HG02852 (cell line): ENCODE data around the gene LMAN1.

Source experiments
- ATAC-seq: cut with Tn5 transposase; IDR thresholded peaks from one replicate; pipeline ENCODE4 v1.9.1; 2021; ENCODE audit warnings: mild to moderate bottlenecking, moderate library complexity; ENCODE audit not compliant: unreplicated experiment

LMAN1 gene

DNA sequence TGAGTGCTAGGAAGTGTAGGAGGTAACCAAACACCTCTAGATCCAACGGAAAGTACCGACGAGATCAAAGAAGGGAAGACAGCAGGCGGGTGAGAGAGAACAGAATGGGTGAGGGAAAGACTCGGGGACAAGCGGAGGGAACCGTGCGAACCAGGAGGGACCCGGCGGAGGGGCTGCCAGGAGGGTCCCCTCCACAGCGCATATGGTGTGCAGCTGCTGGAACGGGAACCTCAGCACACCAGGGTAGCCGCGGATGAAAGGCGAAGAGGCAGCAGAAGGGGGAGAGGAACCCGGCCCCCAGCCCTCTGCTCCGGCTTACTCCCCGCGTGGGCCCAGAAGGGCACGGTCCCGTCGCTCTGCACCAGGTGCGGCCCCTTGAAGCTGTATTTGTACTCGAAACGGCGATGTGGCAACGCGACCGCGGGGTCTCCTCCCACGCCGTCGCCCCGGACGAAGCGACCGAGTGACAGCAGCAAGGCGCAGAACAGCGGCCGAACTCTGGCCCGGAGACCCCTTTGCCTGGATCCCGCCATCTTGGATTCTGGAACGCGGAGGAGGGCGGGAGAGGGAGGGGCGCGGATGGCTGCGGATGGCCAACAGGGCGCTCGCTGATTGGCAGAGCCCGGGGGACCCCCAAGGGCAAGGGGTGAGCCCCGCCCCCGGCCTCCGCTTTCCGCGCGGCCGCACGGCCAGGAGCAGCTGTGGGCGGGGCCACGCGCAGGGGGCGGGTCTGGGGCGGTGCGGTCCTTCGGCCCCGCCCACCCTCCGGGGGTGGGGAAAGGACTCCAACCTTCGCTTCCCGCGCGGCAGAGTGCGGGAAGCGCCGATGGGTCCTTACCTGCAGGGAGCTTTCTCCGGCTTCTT lies at the start of gene LMAN1:
TSS of gene LMAN1 (minus strand) at position 554 of the 864 bp plus-strand sequence. CDS start at position 533, 21 bp downstream.
- ATAC-seq, result peak; percentile 90

DNA sequence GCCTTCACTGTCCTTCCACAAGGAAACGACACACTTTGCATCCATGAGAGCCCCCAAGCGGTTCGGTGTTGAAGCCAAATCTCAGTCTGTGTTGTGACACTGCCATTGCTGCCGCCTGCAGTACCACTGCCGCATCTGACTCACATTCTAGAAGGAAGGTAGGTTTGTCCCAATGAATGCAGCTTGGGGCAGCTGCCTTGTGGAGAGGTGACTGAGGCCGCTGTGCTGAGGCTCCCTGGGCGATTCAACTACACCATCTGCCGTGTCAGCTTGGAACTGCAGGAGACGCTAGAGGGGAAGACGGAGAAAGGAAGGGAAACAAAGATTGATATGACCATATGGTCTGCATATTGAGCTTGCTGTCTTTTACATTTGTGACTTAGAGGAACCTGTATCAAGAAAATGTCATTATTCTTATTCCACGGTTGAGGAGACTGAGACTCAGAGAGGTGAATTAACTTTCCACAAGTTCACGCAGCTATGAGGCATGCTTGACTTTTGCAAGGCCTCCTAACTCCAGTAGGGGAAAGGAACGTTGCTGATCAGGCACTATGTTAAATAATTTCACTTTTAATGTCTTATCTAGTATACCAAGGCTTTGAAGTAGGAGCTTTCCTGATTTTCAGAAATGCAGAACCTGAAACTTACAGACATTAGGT lies 43.5 kb upstream of the LMAN1 start:
- peak; percentile 87 for ATAC-seq

DNA sequence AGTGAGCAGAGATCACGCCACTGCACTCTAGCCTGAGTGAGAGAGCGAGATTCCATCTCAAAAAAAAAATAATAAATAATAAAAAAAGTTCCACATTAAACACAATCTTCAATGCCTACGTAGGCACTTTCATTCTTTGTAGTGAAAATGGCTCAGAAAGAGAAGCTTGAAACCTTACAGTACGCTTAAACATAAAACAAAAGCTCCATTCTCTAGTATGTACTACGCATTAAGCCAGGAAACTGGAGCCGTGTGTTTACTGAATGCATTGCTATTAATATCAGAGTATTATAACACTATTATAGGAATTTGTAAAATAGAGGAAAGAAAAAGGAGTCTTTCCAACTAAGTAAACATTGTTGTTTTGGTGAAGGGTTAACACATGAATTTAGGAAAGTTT lies 41.3 kb upstream of the LMAN1 start:
- ATAC-seq, result no peak

DNA sequence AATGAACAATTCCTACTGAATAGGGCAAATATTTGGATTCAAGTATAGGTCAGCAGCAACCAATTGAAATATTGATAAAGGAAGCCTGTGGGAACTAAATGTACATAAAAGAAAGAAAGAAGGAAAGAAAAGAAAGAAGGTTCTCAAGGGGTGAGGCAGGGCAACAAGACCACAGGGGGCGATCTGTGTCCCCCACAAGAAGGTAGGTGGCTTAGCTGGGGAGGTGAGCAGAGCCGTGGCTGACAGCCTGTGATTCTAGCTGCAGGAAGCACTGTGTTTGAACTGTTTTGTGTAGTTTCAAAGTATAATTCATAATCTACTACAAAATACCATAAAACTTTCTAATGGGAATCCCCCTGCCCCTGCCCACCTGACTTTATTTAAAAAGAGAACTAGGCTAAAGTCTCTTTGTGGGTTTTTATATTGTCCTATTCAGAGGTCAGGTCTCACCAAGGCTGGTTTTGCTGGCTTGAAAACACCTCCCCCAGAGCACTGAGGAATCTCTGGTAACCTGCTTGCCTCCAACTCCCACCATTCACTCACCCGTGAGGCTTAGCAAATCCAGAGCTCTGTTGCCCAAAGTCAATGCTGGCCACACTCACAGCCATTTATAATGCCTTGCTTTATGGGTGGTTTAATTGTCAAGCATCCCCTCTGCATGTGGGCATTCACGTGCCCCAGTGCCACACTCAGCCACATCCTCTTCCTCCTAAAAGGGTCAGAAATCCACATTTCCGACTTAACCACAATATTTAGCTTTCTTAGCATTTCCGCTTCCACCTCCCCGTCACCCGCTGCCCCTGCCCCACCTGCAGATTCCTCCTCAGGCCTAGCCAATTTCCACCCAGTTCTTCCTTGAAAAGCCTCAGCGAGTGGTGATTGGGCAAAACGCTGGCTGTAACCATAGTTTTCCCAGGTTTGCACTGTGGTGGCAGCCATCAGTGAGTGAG lies 36.4 kb upstream of the LMAN1 start:
- ATAC-seq, result no peak

DNA sequence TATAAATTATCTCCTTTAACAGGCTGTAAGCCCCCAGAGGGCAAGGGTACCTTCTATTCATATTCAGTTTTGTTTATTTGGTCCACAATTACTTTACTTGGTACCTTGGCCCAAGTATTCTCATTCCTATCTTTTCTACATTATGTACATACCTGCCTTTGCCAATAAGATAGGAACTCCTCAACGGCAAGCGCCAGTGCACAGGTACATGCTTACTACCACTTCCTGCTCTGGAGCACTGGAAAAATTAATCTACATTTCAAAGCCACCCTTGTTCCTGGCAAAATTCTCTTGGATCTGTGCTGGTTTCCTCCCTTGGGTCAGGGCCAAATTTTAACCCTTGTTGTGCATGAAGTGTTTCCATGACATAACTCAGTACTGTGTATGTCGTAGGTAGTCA lies 34.3 kb upstream of the LMAN1 start:
- ATAC-seq, result no peak

- no peak for ATAC-seq
Measured at GRCh38 chr18:59388817-59389216, 29.8 kb upstream of the LMAN1 start.

DNA sequence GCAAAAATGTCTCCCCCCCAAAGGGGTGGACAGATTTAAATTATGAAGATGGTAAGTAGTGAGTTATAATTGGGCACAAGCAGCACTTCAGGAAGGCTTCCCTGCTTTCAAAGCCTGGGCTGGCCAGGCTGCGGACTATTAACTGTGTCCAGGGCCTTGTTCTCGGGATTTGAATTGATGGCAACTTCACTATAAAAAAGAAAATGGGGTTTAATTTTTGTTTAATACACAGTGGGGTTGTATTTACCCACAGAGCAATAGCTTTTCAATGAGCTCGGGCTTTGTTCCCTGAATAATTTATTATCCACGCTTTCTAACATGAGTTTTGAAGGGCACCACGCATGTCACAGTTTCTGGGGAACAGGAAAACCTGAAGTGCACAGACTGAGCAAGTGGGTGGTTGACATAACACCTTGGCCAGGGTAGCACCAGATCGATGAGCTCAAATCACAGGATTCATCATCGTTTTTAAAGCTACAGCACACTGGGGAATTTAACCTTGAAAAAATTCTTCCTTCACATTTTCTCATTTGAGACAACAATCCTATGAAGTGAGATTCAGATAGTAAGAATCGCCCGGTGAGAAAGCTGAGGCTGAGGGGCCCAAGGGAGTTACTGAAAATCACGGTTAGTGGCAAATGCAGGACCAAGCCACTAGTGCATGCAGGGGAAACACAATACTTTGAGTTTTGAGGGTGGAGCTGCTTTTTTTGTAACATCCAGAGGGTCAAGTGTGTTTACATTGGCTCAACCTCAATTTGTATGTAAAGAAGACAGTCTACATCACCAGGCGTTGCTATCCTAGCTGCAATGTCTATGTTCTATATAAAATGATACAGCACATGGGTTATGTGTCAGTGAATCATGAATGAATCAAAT lies 28.9 kb upstream of the LMAN1 start:
- no peak for ATAC-seq

GRCh38 chr18:59386909-59387686 lies 28.0 kb upstream of the LMAN1 start:
- no peak for ATAC-seq

- ATAC-seq, result no peak
Measured at GRCh38 chr18:59385191-59385590, 26.1 kb upstream of the LMAN1 start.

DNA sequence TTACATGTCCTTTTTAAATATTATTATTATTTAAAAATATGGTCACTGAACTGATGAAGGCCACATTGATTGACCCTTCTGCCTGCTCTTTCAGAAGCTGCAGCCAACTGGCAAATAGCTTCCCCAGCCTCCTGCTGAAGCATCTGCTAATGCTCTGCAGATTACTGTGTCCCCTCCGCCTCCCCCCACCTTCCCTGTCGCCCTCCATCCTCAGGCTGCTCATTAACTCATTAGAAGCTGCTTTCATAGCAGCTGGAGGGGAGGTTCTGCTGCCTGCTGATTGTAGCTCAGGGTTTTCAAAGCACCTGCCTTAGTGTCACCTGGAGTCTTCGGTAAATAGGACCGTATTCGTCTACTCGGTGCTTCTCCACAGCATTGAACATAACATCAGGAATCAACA lies 24.8 kb upstream of the LMAN1 start:
- no peak for ATAC-seq

DNA sequence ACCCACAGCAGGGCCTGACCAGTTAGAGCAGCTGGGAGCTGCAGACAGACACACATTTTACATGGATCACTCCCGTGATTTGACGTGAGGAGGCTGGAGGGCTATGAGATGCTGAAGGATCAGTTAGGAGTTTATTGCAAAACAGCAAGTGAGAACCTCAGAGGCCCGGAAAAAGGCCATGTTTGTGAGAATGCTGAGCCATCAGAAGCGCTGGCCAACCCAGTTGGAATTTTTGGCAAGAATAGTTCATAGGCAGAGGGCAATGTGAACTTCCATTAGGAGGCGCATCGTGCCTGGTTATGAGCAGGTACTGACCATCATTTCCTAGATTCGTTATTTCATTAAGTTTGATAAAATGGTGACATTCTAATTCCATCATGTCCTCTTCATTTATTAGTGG lies 23.3 kb upstream of the LMAN1 start:
- ATAC-seq, result no peak

- no peak for ATAC-seq
Measured at GRCh38 chr18:59381949-59382348, 22.9 kb upstream of the LMAN1 start.

DNA sequence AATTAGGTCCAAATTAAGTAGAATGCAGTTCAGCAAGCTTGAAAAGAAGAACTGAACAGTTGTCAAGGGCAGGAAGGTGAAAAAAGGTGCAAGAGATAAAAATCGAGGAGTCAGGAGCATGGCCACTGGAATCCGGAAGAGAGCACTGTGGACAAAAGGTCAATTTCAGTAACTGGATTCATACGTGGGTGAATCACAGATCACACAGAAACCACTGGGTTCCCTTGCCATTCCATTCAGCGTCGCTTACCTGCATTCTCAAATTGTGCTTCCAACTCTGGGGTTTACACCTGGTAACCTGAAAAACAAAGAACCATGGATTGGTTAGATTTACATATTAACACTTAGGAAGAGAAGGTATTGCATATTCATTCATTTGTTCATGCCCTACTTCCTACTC lies 21.6 kb upstream of the LMAN1 start:
- ATAC-seq, result no peak

DNA sequence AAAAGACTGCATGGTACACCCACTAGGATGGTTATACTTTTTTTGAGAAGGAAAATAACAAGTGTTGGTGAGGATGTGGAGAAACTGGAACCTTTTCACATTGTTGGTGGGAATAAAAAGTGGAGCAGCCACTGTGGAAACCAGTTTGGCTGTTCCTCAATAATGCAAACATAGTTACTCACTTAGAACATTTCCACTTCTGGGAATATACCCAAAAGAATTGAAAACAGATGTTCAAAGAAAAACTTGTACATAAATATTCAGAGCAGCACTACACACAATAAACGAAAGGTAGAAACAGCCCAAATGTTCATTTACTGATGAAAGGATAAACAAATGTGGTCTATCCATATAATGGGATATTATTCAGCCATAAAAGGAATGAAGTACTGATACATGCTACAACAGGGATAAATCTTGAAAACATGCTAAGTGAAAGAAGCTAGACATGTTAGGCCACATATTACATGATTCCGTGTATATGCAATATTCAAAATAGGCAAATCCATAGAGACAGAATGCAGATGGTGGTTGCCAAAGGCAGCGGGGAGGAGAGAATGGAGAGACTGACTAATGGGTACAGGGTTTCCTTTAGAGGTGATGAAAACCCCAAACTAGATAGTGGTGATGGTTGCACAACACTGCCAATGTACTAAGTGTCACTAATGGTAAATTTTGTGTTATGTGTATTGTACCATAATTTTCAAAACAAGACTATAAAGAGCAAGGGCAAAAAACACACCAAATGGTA lies 20.9 kb upstream of the LMAN1 start:
- ATAC-seq, result no peak

GRCh38 chr18:59377613-59378337 lies 18.7 kb upstream of the LMAN1 start:
- ATAC-seq, result no peak

GRCh38 chr18:59376351-59376935 lies 17.4 kb upstream of the LMAN1 start:
- no peak for ATAC-seq

- ATAC-seq, result no peak
Measured at GRCh38 chr18:59374128-59374527, 15.1 kb upstream of the LMAN1 start.

DNA sequence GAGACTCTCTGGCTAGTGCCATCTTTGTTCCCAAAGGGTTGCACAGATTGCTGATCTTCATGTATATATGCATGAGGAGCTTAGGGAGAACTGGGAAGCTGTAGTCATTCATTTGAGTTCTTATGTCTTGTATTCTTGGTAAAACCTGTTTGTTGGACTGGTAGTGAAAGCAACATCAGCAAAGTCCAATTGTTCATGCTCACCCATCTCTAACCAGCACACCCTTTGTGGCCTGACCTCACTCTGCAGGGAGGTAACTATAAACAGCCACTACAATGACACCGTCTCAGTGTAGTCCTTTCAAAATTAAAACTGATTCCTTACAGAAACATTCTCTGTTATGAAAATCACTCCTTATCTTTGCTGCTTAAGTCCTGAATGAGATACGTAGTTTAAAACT lies 13.9 kb upstream of the LMAN1 start:
- ATAC-seq, result no peak
